Adrenal gland (tissue), 12 donors: ENCODE measurements around the gene GTF2A1. TPM values are rescaled to one million over a fixed set of nuclear protein-coding genes. Genes with fewer than 3 reads are reported as not detected.
"Not testable (repeated sequence)": the region's sequence is repeated elsewhere in the genome, so short reads cannot be mapped to it uniquely, and the experiment has no call there.

Source experiments
- DNase-seq, 7 donors: peaks; one replicate each; pipeline ENCODE4 v3.0.0-alpha.2; 2019 to 2020
- H3K27ac ChIP-seq, 5 donors: fragments of 200-600 bp; sonication (generic) in 4 of 5; 1 replicate in 3 of 5; 2 replicates in 2 of 5; pipeline versions ENCODE4 v1.5.1 to v1.8.0; 2016 to 2020; ENCODE audit warnings: mild to moderate bottlenecking in 1 of 5
- H3K27me3 ChIP-seq: fragments of 200-600 bp; 2 replicates; pipeline ENCODE4 v1.8.0; 2021
- H3K36me3 ChIP-seq, 2 donors: fragments of 200-600 bp; replicated peaks in 1 of 2; 1 replicate in 1 of 2; 2 replicates in 1 of 2; pipeline versions ENCODE4 v1.5.1 to v1.8.0; 2018 to 2022
- H3K4me1 ChIP-seq, 2 donors: fragments of 200-600 bp; replicated peaks in 1 of 2; 1 replicate in 1 of 2; 2 replicates in 1 of 2; pipeline versions ENCODE4 v1.5.1 to v1.8.0; 2018 to 2021
- H3K4me3 ChIP-seq, 4 donors: fragments of 200-600 bp; sonication (generic) in 3 of 4; one replicate each; pipeline ENCODE4 v1.5.1; 2016 to 2018
- H3K9me3 ChIP-seq, 3 donors: fragments of 200-600 bp; sonication (generic) in 1 of 3; replicated peaks in 1 of 3; 1 replicate in 2 of 3; 2 replicates in 1 of 3; pipeline versions ENCODE4 v1.5.1 to v1.8.0; 2016 to 2021
- POLR2A ChIP-seq, 2 donors: fragments of 450-650 bp; IDR thresholded peaks; one replicate each; pipeline ENCODE4 v1.6.1; 2017; ENCODE audit warnings: antibody characterized with exemption in 2 of 2, mild to moderate bottlenecking in 2 of 2, moderate library complexity in 1 of 2
- WGBS, 4 donors: extraction: QIAGEN DNeasy Blood & Tissue Kit in 2 of 4; methylation state at CpG; one replicate each; pipeline versions ENCODE4 v1.1.5 to v1.1.7; 2013 to 2017; 5-methylcytosine and 5-hydroxymethylcytosine counted together
- intact Hi-C, 2 donors: fragments of 100-400 bp; cut with DNase I; formaldehyde crosslinking; loops; one replicate each; pipeline versions ENCODE4 v1.14.1 to v1.15.0; 2022 to 2023
- polyA plus RNA-seq, 3 donors: library from polyadenylated mRNA; stranded (reverse); fragments of 200-250 nt in 2 of 3; fragments of 350-450 nt in 1 of 3; fragmentation: Illumina TruSeq in 1 of 3; extraction: RNeasy Lipid Tissue Mini Kit (QIAGEN cat#74804) in 1 of 3; gene quantifications; one replicate each; pipeline ENCODE4 v1.2.3, GENCODE V29; 2013 to 2014
- total RNA-seq, 9 donors: library from RNA; depleted of rRNA in 4 of 9; stranded (reverse); fragments of >200 nt in 4 of 9; fragments of 120-200 nt in 1 of 9; fragmentation: NEBNext Ultra II Directional in 1 of 9; extraction: Animal tissue kit (Norgen Biotek cat#: 25700) in 1 of 9; gene quantifications; one replicate each; pipeline versions ENCODE4 v1.1.0 to v1.2.4, GENCODE V29; 2013 to 2023
- TF ChIP-seq, protein P1 (sequence below), 6 experiments: fragments of 450-650 bp in 4 of 6; fragments of 200-600 bp in 2 of 6; sonication (generic) in 1 of 6; IDR thresholded peaks; 1 replicate in 5 of 6; 2 replicates in 1 of 6; pipeline versions ENCODE4 v1.5.1 to v1.8.0; 2016 to 2021; ENCODE audit warnings: antibody characterized with exemption in 6 of 6, mild to moderate bottlenecking in 2 of 6, moderate library complexity in 1 of 6
- donor health status: healthy with polysubstance abuse.
- donor health status: Bipolar disorder and iron deficiency.
- donor health status: DM: yes; HTN: yes; CAD: no.
- donor health status: DM: no; HTN: no; CAD: no.
- donor health status: DM: no; HTN: no; CAD: no.
- donor health status: DM: yes; HTN: yes; CAD: no.

Gene GTF2A1
- total and polyA plus RNA-seq, 12 donors: 4.3 to 51.4 (median 29.4) TPM

DNA sequence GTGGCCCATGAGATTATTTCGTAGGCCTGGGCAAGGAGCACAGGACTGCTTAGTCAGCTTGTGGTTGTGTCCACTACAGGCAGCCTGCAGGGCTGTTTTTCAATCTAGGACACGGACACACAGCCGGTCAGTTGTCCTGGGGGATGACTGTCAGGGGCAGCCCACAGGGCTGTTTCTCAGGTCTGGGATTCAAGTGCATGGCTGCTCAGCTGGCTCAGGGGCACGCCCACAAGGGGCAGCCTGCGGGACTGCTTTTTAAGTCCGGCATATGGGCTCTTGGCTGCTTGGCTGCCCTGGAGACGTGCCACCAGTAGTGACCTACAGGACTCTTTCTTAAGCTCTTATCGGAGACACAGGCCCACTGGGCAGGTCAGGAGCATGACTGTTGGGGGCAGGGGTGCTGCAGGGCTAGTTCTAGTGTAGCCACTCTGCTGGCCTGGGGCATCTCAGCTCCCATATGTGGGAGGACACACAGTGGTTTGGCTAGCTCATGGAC is 26.6 kb upstream of the GTF2A1 start:
- no peak for DNase-seq
- intact Hi-C loops: no loop called here
- no peaks in the 10 kb centered on the region for H3K4me1 ChIP-seq
- H3K36me3 ChIP-seq: no peaks in the 10 kb centered on the region
- H3K9me3 ChIP-seq: no peaks in the 10 kb centered on the region
- H3K4me3 ChIP-seq: no peak overlapping the region
- TF ChIP-seq, protein P1, sequence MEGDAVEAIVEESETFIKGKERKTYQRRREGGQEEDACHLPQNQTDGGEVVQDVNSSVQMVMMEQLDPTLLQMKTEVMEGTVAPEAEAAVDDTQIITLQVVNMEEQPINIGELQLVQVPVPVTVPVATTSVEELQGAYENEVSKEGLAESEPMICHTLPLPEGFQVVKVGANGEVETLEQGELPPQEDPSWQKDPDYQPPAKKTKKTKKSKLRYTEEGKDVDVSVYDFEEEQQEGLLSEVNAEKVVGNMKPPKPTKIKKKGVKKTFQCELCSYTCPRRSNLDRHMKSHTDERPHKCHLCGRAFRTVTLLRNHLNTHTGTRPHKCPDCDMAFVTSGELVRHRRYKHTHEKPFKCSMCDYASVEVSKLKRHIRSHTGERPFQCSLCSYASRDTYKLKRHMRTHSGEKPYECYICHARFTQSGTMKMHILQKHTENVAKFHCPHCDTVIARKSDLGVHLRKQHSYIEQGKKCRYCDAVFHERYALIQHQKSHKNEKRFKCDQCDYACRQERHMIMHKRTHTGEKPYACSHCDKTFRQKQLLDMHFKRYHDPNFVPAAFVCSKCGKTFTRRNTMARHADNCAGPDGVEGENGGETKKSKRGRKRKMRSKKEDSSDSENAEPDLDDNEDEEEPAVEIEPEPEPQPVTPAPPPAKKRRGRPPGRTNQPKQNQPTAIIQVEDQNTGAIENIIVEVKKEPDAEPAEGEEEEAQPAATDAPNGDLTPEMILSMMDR (IDR thresholded peaks at IDR 0.05): no peak
- no peak for TF ChIP-seq POLR2A (IDR thresholded peaks at IDR 0.05)
- H3K27me3 ChIP-seq: no peaks in the 10 kb centered on the region
- no peak overlapping the region for H3K27ac ChIP-seq
- 69 to 96% (median 78%) methylated on average over 5 to 8 of the region's 8 CpGs for WGBS, 4 donors

DNA sequence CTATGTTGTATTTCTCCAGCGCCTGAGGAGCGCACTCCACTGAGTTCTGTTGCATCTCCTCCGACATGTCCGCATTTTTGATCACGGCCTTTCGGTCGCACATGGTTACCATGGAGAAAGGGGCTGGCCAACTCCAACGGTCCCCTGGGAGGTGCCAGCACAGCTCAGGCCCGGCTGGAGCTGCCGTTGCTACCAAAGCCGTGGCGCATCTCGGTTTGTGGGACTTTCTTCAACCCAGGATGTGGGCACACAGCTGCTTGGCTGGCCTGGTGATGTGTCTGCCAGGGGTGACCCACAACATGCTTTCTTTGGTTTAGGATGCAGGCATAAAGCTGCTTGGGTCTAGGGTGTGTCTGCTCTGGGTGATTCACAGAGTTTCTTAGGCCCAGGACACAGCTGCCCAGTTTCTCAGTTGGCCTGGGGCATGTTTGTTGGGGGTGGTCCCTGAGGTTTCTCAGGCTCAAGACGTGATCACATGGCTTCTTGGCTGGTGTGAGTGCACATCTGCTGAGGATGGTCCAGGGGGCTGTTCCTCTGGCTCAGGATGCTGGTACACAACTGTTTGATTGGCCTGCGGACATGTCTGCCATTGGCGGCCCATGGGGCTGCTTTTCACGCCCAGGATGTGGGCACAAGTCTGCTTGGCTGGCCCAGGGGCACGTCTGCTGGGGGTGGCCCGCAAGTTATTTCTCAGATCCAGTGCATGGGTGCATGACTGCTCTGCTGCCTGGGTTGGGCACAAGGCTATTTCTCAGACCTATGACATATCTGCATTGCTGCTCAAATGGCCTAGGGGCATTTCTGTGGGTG is 25.9 kb upstream of the GTF2A1 start:
- Histone ChIP-seq H3K27me3 (no peaks in the 10 kb centered on the region), H3K27ac (no peak overlapping the region), H3K36me3 (no peaks in the 10 kb centered on the region), H3K4me1 (no peaks in the 10 kb centered on the region), H3K4me3 (no peak overlapping the region), H3K9me3 (no peaks in the 10 kb centered on the region)
- WGBS, 4 donors: 90 to 93% (median 91%) methylated on average over 7 to 19 of the region's 19 CpGs
- DNase-seq: no peak
- intact Hi-C loops: no loop called here
- TF ChIP-seq, protein P1 (IDR thresholded peaks at IDR 0.05): no peak
- no peak for TF ChIP-seq POLR2A (IDR thresholded peaks at IDR 0.05)

DNA sequence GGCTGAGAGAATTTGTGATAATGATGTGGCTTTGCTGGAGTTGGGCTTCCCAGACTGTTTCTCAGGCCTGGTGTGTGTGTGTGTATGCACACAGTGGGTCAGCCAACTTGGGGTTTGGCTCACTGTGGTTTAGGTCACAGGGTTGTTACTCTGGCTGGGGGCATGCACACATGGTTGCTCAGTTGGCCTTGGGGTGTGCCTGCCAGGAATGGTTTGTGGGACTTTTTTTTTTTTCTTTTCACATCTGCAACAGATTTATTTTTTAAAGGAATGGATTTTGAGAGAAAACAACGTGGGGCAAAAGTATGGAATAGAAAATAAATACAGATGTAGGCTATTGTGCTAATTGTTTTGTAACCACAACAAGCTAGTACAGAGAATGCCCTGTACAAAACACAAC is 25.0 kb upstream of the GTF2A1 start:
- no peak for DNase-seq
- no peak overlapping the region for H3K4me3 ChIP-seq
- no peak overlapping the region for H3K27ac ChIP-seq
- TF ChIP-seq POLR2A (IDR thresholded peaks at IDR 0.05): no peak
- TF ChIP-seq, protein P1 (IDR thresholded peaks at IDR 0.05): no peak
- no peaks in the 10 kb centered on the region for H3K36me3 ChIP-seq
- no peaks in the 10 kb centered on the region for H3K27me3 ChIP-seq
- intact Hi-C loops: no loop called here
- 33 to 50% (median 37%) methylated on average over 1 of the region's 1 CpG for WGBS, 4 donors
- no peaks in the 10 kb centered on the region for H3K4me1 ChIP-seq
- no peaks in the 10 kb centered on the region for H3K9me3 ChIP-seq

DNA sequence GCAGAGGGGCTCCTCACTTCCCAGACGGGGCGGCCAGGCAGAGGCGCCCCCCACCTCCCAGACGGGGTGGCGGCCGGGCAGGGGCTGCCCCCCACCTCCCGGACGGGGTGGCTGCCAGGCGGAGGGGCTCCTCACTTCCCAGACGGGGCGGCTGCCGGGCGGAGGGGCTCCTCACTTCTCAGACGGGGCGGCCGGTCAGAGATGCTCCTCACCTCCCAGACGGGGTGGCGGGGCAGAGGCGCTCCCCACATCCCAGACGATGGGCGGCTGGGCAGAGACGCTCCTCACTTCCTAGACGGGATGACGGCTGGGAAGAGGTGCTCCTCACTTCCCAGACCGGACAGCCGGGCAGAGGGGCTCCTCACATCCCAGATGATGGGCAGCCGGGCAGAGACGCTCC is 23.7 kb upstream of the GTF2A1 start:
- DNase-seq, intact Hi-C loops: not testable (repeated sequence)
- WGBS, 4 donors: 87 to 92% (median 90%) methylated on average over 7 to 28 of the region's 28 CpGs; no CpG with 5 or more reads in 1 of the 4 donors

DNA sequence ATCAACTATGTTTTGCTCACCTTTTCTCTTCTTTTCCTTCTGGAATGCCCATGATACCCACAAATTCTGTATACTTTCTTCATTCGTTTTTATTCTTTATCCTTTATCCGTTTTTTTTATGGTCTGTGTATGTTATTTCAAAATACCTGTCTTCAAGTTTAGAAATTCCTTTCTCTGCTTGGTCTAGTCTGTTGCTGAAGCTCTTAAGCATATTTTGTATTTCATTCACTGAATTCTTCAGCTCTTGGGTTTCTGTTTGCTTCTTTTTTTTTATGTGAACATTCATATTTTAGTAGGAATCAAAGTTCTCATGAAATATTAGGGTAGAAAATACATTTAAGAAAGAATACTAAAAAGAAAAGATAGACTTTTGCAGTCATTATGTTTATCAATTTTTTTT is 22.7 kb upstream of the GTF2A1 start:
- no peaks in the 10 kb centered on the region for H3K36me3 ChIP-seq
- no peak overlapping the region for H3K27ac ChIP-seq
- H3K9me3 ChIP-seq: no peaks in the 10 kb centered on the region
- no peaks in the 10 kb centered on the region for H3K27me3 ChIP-seq
- 72 to 83% (median 72%) methylated on average over 2 of the region's 2 CpGs for WGBS, 4 donors
- H3K4me1 ChIP-seq: no peaks in the 10 kb centered on the region
- intact Hi-C loops: no loop called here
- no peak for DNase-seq
- TF ChIP-seq POLR2A (IDR thresholded peaks at IDR 0.05): no peak
- TF ChIP-seq, protein P1 (IDR thresholded peaks at IDR 0.05): no peak
- no peak overlapping the region for H3K4me3 ChIP-seq

More for the DNA sequence above, 23.7 kb upstream of the GTF2A1 start:
- H3K4me1 ChIP-seq, H3K4me3 ChIP-seq, H3K27ac ChIP-seq, H3K27me3 ChIP-seq, H3K36me3 ChIP-seq, H3K9me3 ChIP-seq: not testable (repeated sequence)

DNA sequence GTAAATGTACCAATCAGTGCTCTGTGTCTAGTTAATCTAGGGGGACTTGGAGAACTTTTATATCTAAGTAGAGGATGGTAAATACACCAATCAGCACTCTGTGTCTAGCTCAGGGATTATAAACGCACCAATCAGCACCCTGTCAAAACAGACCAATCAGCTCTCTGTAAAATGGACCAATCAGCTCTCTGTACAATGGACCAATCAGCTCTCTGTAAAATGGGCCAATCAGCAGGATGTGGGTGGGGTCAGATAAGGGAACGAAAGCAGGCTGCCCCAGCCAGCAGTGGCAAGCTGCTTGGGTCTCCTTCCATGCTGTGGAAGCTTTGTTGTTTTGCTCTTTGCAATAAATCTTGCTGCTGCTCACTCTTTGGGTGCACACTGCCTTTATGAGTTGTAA is 16.1 kb upstream of the GTF2A1 start:
- intact Hi-C loops: not testable (repeated sequence)

More for the DNA sequence above, 16.1 kb upstream of the GTF2A1 start:
- H3K27me3 ChIP-seq, H3K9me3 ChIP-seq, H3K27ac ChIP-seq, H3K4me3 ChIP-seq, H3K36me3 ChIP-seq, DNase-seq, H3K4me1 ChIP-seq: not testable (repeated sequence)
- WGBS, 4 donors: 57 to 78% (median 74%) methylated on average over 2 of the region's 2 CpGs
